GM12878 (cell line): ENCODE results near the gene TCP11L2. TPM values are rescaled to one million over a fixed set of nuclear protein-coding genes. Genes with fewer than 3 reads are reported as not detected.

Experiments
- CBX5 ChIP-seq: sonication (generic); IDR thresholded peaks from 2 replicates; pipeline ENCODE4 v1.6.1; 2016; ENCODE audit warnings: low read depth, moderate library complexity, mild to moderate bottlenecking, inconsistent platforms
- CEBPZ ChIP-seq: fragments of 150-350 bp; IDR thresholded peaks from 2 replicates; pipeline ENCODE4 v1.6.1; 2016; ENCODE audit warnings: low read depth, low read length
- CUX1 ChIP-seq: IDR thresholded peaks from 2 replicates; pipeline ENCODE4 v1.6.1; 2012; ENCODE audit warnings: improper control_type of control experiment, low read depth, low read length; ENCODE audit not compliant: insufficient replicate concordance
- FOXM1 ChIP-seq: IDR thresholded peaks from 2 replicates; pipeline ENCODE4 v1.6.1; 2012; ENCODE audit warnings: low read depth, mild to moderate bottlenecking, inconsistent platforms, low read length, moderate library complexity
- IRF5 ChIP-seq: fragments of 450-650 bp; IDR thresholded peaks from 2 replicates; pipeline ENCODE4 v1.6.1; 2017; ENCODE audit warnings: borderline replicate concordance
- NFIC ChIP-seq: IDR thresholded peaks from 2 replicates; pipeline ENCODE4 v1.6.1; 2012; ENCODE audit warnings: low read depth, mild to moderate bottlenecking, inconsistent platforms, low read length, moderate library complexity
- NR2C1 ChIP-seq: fragments of 450-650 bp; IDR thresholded peaks from 2 replicates; pipeline ENCODE4 v1.6.1; 2017; ENCODE audit warnings: antibody characterized with exemption, mild to moderate bottlenecking, moderate library complexity
- POLR2AphosphoS2 ChIP-seq: IDR thresholded peaks from 2 replicates; pipeline ENCODE4 v1.6.1; 2011; ENCODE audit warnings: low read depth, mild to moderate bottlenecking, low read length, improper control_type of control experiment, moderate library complexity
- SMAD1 ChIP-seq: fragments of 450-650 bp; IDR thresholded peaks from 2 replicates; pipeline ENCODE4 v1.6.1; 2018; ENCODE audit warnings: mild to moderate bottlenecking, low read depth; ENCODE audit not compliant: partially characterized antibody
- SMARCA5 ChIP-seq: fragments of 450-650 bp; IDR thresholded peaks from 2 replicates; pipeline ENCODE4 v1.6.1; 2017; ENCODE audit warnings: mild to moderate bottlenecking
- STAT1 ChIP-seq: fragments of 450-650 bp; conservative IDR thresholded peaks from 2 replicates; pipeline ENCODE4 v1.6.1; 2014; ENCODE audit warnings: antibody characterized with exemption, mild to moderate bottlenecking
- TCF3 ChIP-seq: IDR thresholded peaks from 2 replicates; pipeline ENCODE4 v1.6.1; 2012; ENCODE audit warnings: low read depth, mild to moderate bottlenecking, low read length, borderline replicate concordance; ENCODE audit not compliant: insufficient read depth
- WRNIP1 ChIP-seq: IDR thresholded peaks from 2 replicates; pipeline ENCODE4 v1.6.1; 2011; ENCODE audit warnings: low read depth, low read length, improper control_type of control experiment, borderline replicate concordance
- ZNF207 ChIP-seq: fragments of 450-650 bp; IDR thresholded peaks from 2 replicates; pipeline ENCODE4 v1.6.1; 2014; ENCODE audit warnings: antibody characterized with exemption, mild to moderate bottlenecking, borderline replicate concordance
- polyA plus RNA-seq, 11 experiments: library from polyadenylated mRNA; depleted of rRNA in 4 of 11; unstranded in 6 of 11; stranded (reverse) in 5 of 11; fragments of >200 nt; fragmentation: Nextera tagmentation in 4 of 11; fragmentation: Illumina TruSeq in 1 of 11; extraction: Ambion mirVana in 4 of 11; extraction: Trizol in 1 of 11; gene quantifications; 1 replicate in 1 of 11; 2 replicates in 10 of 11; pipeline versions ENCODE4 v1.2.1 to v1.2.3, GENCODE V29; 2011 to 2016; ENCODE audit warnings: inconsistent platforms in 2 of 11, missing spikeins in 2 of 11, low read depth in 1 of 11
- total RNA-seq, 4 experiments: library from RNA; depleted of rRNA in 3 of 4; stranded (reverse); fragments of >200 nt in 3 of 4; fragmentation: Illumina TruSeq in 1 of 4; extraction: Trizol in 1 of 4; gene quantifications; 2 replicates each; pipeline versions ENCODE4 v1.2.1 to v1.2.3, GENCODE V29; 2013 to 2021

Gene TCP11L2
- total and polyA plus RNA-seq, 10 of the 15 experiments (the other 5 are each of a cell fraction or from before 2014, with no cell fraction given): 0.18 to 5.0 (median 0.90) TPM

DNA sequence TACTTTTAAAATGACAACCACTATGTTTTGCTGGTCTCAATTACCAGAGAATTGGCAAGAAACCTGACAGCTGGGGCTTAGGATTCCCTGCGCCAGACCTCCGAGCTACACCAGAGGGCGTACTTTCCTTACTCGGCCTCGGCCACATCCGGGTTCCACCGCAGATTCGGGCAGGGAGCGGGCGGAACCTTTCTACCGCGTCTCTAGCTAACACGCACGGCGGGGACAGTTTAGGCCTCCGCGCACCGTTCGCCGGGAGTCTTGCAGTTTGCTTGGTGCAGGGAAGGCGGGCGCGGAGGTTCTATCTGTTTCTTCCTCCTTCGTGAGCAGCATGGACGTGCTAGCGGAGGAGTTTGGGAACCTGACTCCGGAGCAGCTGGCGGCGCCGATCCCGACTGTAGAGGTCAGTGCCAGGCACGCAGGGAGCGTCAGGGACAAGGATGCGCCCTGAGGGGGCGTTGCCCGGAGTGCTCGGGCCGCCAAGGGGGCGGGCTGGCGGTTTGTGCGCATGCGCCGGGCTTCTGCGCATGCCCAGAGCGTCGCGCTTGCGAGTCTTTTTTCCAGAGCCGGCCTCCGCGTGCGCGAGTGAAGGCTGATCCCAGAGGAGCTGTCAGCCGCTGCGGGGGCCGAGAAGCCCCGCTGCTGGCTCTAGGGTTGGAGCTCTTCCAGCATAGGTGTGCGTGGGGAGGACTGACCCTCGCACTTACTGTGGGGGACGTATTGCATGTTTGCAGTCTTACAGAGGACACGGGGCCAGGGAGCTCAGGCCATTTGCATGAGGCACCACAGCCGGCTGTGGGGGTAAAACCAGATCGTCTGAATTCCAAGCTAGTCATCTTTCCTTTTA, 55.2 kb downstream of the TCP11L2 start, which contains the start of gene POLR3B (continued):
- TF ChIP-seq CUX1 (no peak), NR2C1 (peak; percentile 60), CBX5 (peak; percentile 87; the same call in 1 of the 2 replicates), NFIC (no peak), CEBPZ (no peak), STAT1 (peak; percentile 56; the same call in 1 of the 2 replicates), WRNIP1 (peak; percentile 97; the same call in 1 of the 2 replicates), ZNF207 (peak; percentile 88; the same call in 1 of the 2 replicates), SMAD1 (no peak), FOXM1 (no peak), SMARCA5 (peak; percentile 97), TCF3 (no peak; the same call in 1 of the 2 replicates), IRF5 (peak; percentile 49; the same call in 1 of the 2 replicates), POLR2AphosphoS2 (peak; percentile 76; the same call in 1 of the 2 replicates)
